HCT116 (cell line): ENCODE results near the gene CCDC102B. TPM values are rescaled to one million over a fixed set of nuclear protein-coding genes. Genes with fewer than 3 reads are reported as not detected.

ENCODE experiments used
- ATAC-seq: fragments of 200-7000 bp; cut with Tn5 transposase; 2 replicates; pipeline ENCODE4 v1.9.1; 2020; ENCODE audit warnings: mild to moderate bottlenecking, moderate library complexity
- BruUV-seq: library from RNA; stranded (reverse); fragments of 400-500 nt; replicated peaks from 2 replicates; lab custom pipeline; 2021; lab: Mats Ljungman, UMichigan
- CTCF ChIA-PET: fragments of 300-600 bp; sonication (Branson Sonifier 250); formaldehyde crosslinking; loops from one replicate; lab custom pipeline; 2021; ENCODE audit warnings: antibody characterized with exemption; lab: Charles Lee
- POLR2A ChIA-PET: fragments of 300-600, 350-600 bp; sonication (Branson Sonifier 250); formaldehyde crosslinking; loops from one replicate; lab custom pipeline; 2021; ENCODE audit warnings: antibody characterized with exemption; lab: Charles Lee
- RAD21 ChIA-PET, 2 experiments: fragments of 300-600 bp; sonication (Branson Sonifier 250); formaldehyde crosslinking; loops; one replicate each; lab custom pipeline; 2023; ENCODE audit warnings: low total read pairs in 2 of 2; ENCODE audit not compliant: uncharacterized antibody in 2 of 2, unreplicated experiment in 2 of 2, low non-redundant PET in 1 of 2; lab: Charles Lee
- DNase-seq: peaks from one replicate; pipeline ENCODE4 v3.0.0-alpha.2; 2010; ENCODE audit warnings: low read depth, low spot score
- H2AFZ ChIP-seq: fragments of 200-600 bp; shearing (Covaris generic), sonication (generic); 2 replicates; pipeline ENCODE4 v1.6.1; 2017; ENCODE audit warnings: low read depth, mixed run types, mixed read lengths, antibody characterized with exemption, low read length; ENCODE audit not compliant: poor library complexity, severe bottlenecking
- H3K27ac ChIP-seq: 2 replicates; pipeline ENCODE4 v1.5.1; 2012; ENCODE audit warnings: low read depth, low read length
- H3K27me3 ChIP-seq: fragments of 200-600 bp; sonication (generic); 2 replicates; pipeline ENCODE4 v1.6.1; 2016; ENCODE audit warnings: mixed run types, low read length, mixed read lengths; ENCODE audit not compliant: insufficient read depth
- H3K36me3 ChIP-seq, 2 experiments: fragments of 200-500 bp in 1 of 2; fragments of 200-600 bp in 1 of 2; sonication (Bioruptor generic) in 1 of 2; sonication (generic) in 1 of 2; 2 replicates each; pipeline versions ENCODE4 v1.5.1 to v1.6.1; 2014 to 2016; ENCODE audit warnings: low read length in 2 of 2, inconsistent platforms in 1 of 2, mixed read lengths in 1 of 2, mixed run types in 1 of 2; ENCODE audit not compliant: insufficient read depth in 2 of 2, control insufficient read depth in 1 of 2
- H3K4me1 ChIP-seq, 2 experiments: fragments of 200-600 bp in 1 of 2; sonication (generic) in 1 of 2; 2 replicates each; pipeline versions ENCODE4 v1.5.1 to v1.6.1; 2012 to 2017; ENCODE audit warnings: low read length in 2 of 2, inconsistent platforms in 1 of 2, mild to moderate bottlenecking in 1 of 2, mixed read lengths in 1 of 2, mixed run types in 1 of 2, moderate library complexity in 1 of 2; ENCODE audit not compliant: insufficient read depth in 2 of 2, control insufficient read depth in 1 of 2
- H3K4me2 ChIP-seq: fragments of 200-600 bp; sonication (generic); 2 replicates; pipeline ENCODE4 v1.6.1; 2017; ENCODE audit warnings: mixed run types, low read length, mixed read lengths
- H3K4me3 ChIP-seq, 2 experiments: fragments of 200-600 bp in 1 of 2; sonication (generic) in 1 of 2; replicated peaks in 1 of 2; 2 replicates each; pipeline ENCODE4 v1.5.1; 2011 to 2016; ENCODE audit warnings: low read length in 2 of 2, control low read depth in 1 of 2, low read depth in 1 of 2, mild to moderate bottlenecking in 1 of 2, mixed read lengths in 1 of 2, mixed run types in 1 of 2
- H3K79me2 ChIP-seq: fragments of 200-600 bp; sonication (generic); 2 replicates; pipeline ENCODE4 v1.6.1; 2017; ENCODE audit warnings: mild to moderate bottlenecking, mixed run types, low read length, moderate library complexity, mixed read lengths; ENCODE audit not compliant: insufficient read depth
- H3K9ac ChIP-seq: fragments of 200-600 bp; sonication (generic); 2 replicates; pipeline ENCODE4 v1.6.1; 2016; ENCODE audit warnings: low read length, mixed read lengths
- H3K9me2 ChIP-seq: fragments of 200-600 bp; sonication (generic), shearing (Covaris generic); 2 replicates; pipeline ENCODE4 v1.6.1; 2017; ENCODE audit warnings: mixed run types, mild to moderate bottlenecking, moderate library complexity; ENCODE audit not compliant: insufficient read depth
- H3K9me3 ChIP-seq, 2 experiments: fragments of 200-500 bp in 1 of 2; fragments of 200-600 bp in 1 of 2; sonication (Bioruptor generic) in 1 of 2; sonication (generic) in 1 of 2; 2 replicates each; pipeline ENCODE4 v1.6.1; 2014 to 2017; ENCODE audit warnings: low read length in 2 of 2, mixed read lengths in 2 of 2, inconsistent platforms in 1 of 2, low read depth in 1 of 2, mild to moderate bottlenecking in 1 of 2, mixed run types in 1 of 2, moderate library complexity in 1 of 2; ENCODE audit not compliant: control insufficient read depth in 1 of 2, insufficient read depth in 1 of 2
- H4K20me1 ChIP-seq: fragments of 200-600 bp; sonication (generic), shearing (Covaris generic); 2 replicates; pipeline ENCODE4 v1.6.1; 2017; ENCODE audit warnings: mixed run types, mild to moderate bottlenecking, moderate library complexity; ENCODE audit not compliant: insufficient read depth
- EGR1 ChIP-seq: IDR thresholded peaks from 2 replicates; pipeline ENCODE4 v1.6.1; 2012; ENCODE audit warnings: low read depth
- ELF1 ChIP-seq: IDR thresholded peaks from 2 replicates; pipeline ENCODE4 v1.6.1; 2012; ENCODE audit warnings: low read depth, borderline replicate concordance
- EZH2 ChIP-seq: fragments of 200-600 bp; sonication (generic); IDR thresholded peaks from 2 replicates; pipeline ENCODE4 v1.6.1; 2017; ENCODE audit warnings: antibody characterized with exemption, mixed run types
- EZH2phosphoT487 ChIP-seq: fragments of 200-600 bp; IDR thresholded peaks from 2 replicates; pipeline ENCODE4 v1.6.1; 2018; ENCODE audit warnings: antibody characterized with exemption, borderline replicate concordance
- JUND ChIP-seq: IDR thresholded peaks from 2 replicates; pipeline ENCODE4 v1.6.1; 2012
- POLR2A ChIP-seq: IDR thresholded peaks from 2 replicates; pipeline ENCODE4 v1.7.0; 2011; ENCODE audit warnings: borderline replicate concordance; ENCODE audit not compliant: insufficient read depth, insufficient read length; ENCODE audit errors: extremely low read depth
- RAD21 ChIP-seq: IDR thresholded peaks from 2 replicates; pipeline ENCODE4 v1.6.1; 2012; ENCODE audit warnings: low read depth, mild to moderate bottlenecking
- SP1 ChIP-seq: IDR thresholded peaks from 2 replicates; pipeline ENCODE4 v1.6.1; 2012; ENCODE audit warnings: low read depth
- SRF ChIP-seq: IDR thresholded peaks from 2 replicates; pipeline ENCODE4 v1.6.1; 2012; ENCODE audit warnings: low read depth
- TCF7L2 ChIP-seq: IDR thresholded peaks from 2 replicates; pipeline ENCODE4 v1.7.0; 2011; ENCODE audit warnings: borderline replicate concordance, inconsistent platforms; ENCODE audit not compliant: insufficient read depth, insufficient read length; ENCODE audit errors: extremely low read depth
- ZBTB33 ChIP-seq: IDR thresholded peaks from 2 replicates; pipeline ENCODE4 v1.6.1; 2011; ENCODE audit warnings: mild to moderate bottlenecking, low read length, moderate library complexity; ENCODE audit not compliant: insufficient replicate concordance; ENCODE audit errors: extremely low read depth
- intact Hi-C: fragments of 100-400 bp; cut with micrococcal nuclease; formaldehyde crosslinking; loops from 2 replicates; pipeline ENCODE4 v1.10.0; 2022
- total RNA-seq: library from RNA; stranded (reverse); gene quantifications from one replicate; pipeline ENCODE4 v1.2.1, GENCODE V29; 2021; ENCODE audit not compliant: unreplicated experiment
- TF ChIP-seq, protein P1 (sequence below), 3 experiments: fragments of 200-600 bp in 1 of 3; sonication (generic) in 1 of 3; IDR thresholded peaks in 2 of 3; conservative IDR thresholded peaks in 1 of 3; 2 replicates each; pipeline ENCODE4 v1.5.1; 2012 to 2017; ENCODE audit warnings: low read depth in 2 of 3, low read length in 2 of 3, antibody characterized with exemption in 1 of 3, borderline replicate concordance in 1 of 3, control low read depth in 1 of 3, mild to moderate bottlenecking in 1 of 3, mixed read lengths in 1 of 3, mixed run types in 1 of 3, moderate library complexity in 1 of 3; ENCODE audit not compliant: insufficient read depth in 1 of 3

The CCDC102B gene
- total RNA-seq, 1 experiment from 2014 or later, result 1.9 TPM

DNA sequence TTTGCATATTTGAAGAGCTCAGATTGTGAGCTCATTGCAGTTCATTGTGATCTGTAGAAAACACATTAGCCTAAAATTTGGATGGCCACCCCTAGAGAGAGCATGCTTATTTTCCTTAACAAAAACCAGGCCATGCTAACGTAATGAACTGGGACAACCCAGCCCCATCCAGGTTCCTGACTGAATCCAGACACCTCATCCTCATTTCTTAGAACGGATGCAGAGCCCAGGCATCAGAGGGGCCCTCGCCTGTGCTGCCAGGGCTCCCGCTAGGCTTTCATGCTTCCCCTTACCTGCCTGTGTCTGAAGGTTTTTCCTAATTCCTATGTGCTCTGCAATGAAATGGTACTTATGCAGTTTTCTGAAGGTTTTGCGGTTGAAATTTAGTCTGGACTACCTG lies 171.1 kb downstream of the CCDC102B start:
- Histone ChIP-seq H3K4me2 (no peak overlapping the region), H2AFZ (no peak overlapping the region), H3K9me3 (no peaks in the 10 kb centered on the region), H3K27ac (no peak overlapping the region), H3K9ac (no peak overlapping the region), H3K79me2 (no peaks in the 10 kb centered on the region), H4K20me1 (no peaks in the 10 kb centered on the region), H3K4me1 (no peaks in the 10 kb centered on the region), H3K27me3 (no peaks in the 10 kb centered on the region), H3K9me2 (no peaks in the 10 kb centered on the region), H3K36me3 (no peaks in the 10 kb centered on the region), H3K4me3 (no peak overlapping the region)
- BruUV-seq, result no TSS peak
- ChIA-PET CTCF (no interaction called here), RAD21 (no interaction called here), POLR2A (no interaction called here)
- no peak for ATAC-seq
- intact Hi-C loops, result no loop called here
- TF ChIP-seq ELF1 (no peak), TCF7L2 (no peak), EZH2phosphoT487 (no peak), POLR2A (no peak), SP1 (no peak), SRF (no peak), EGR1 (no peak), ZBTB33 (no peak), RAD21 (no peak), EZH2 (no peak), JUND (no peak)
- TF ChIP-seq, protein P1, sequence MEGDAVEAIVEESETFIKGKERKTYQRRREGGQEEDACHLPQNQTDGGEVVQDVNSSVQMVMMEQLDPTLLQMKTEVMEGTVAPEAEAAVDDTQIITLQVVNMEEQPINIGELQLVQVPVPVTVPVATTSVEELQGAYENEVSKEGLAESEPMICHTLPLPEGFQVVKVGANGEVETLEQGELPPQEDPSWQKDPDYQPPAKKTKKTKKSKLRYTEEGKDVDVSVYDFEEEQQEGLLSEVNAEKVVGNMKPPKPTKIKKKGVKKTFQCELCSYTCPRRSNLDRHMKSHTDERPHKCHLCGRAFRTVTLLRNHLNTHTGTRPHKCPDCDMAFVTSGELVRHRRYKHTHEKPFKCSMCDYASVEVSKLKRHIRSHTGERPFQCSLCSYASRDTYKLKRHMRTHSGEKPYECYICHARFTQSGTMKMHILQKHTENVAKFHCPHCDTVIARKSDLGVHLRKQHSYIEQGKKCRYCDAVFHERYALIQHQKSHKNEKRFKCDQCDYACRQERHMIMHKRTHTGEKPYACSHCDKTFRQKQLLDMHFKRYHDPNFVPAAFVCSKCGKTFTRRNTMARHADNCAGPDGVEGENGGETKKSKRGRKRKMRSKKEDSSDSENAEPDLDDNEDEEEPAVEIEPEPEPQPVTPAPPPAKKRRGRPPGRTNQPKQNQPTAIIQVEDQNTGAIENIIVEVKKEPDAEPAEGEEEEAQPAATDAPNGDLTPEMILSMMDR (IDR thresholded peaks at IDR 0.05 in 2 of 3, conservative IDR thresholded peaks at IDR 0.05 in 1 of 3; ENCODE audit: borderline replicate concordance in 1 of 3, insufficient read depth in 1 of 3, low read depth in 2 of 3, low read length in 2 of 3), result no peak
- DNase-seq, result no peak
